GM12864 (cell line): ENCODE results near the gene EPHA5.

Experiments used
- DNase-seq: peaks from one replicate; pipeline ENCODE4 v3.0.0-alpha.2; 2011; ENCODE audit warnings: low read depth
- H3K4me3 ChIP-seq: 2 replicates; pipeline ENCODE4 v1.5.1; 2011; ENCODE audit warnings: mild to moderate bottlenecking, low read depth, low read length, control low read depth
- CTCF ChIP-seq: IDR thresholded peaks from 2 replicates; pipeline ENCODE4 v1.5.1; 2011; ENCODE audit warnings: low read depth, mild to moderate bottlenecking, moderate library complexity, low read length, control low read depth, inconsistent platforms; ENCODE audit errors: missing control alignments

The EPHA5 gene

GRCh38 chr4:65370709-65371108 lies 299.6 kb downstream of the EPHA5 start:
- no peak for TF ChIP-seq CTCF
- DNase-seq: no peak
- H3K4me3 ChIP-seq: no peak overlapping the region

DNA sequence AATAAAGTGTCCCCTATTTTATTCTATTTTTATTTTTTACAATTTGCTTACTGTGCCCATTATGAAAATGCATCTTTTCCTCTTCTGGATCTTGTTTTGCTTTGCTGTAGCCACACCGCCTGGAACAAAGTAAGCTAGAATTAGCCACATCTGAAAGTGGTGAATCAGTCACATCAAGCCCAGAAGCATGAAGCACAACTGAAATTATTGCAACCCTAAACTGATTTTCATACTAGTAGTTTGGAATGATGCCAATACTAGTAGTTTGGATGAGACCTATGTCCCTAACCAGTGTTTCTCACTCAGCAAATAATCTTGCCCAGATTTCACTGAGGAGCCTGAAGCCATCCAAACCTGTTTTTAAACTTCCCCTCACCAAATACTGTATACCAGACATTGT lies 303.0 kb downstream of the EPHA5 start:
- no peak for DNase-seq
- no peak for TF ChIP-seq CTCF
- no peak overlapping the region for H3K4me3 ChIP-seq

- H3K4me3 ChIP-seq: no peak overlapping the region
- no peak for TF ChIP-seq CTCF
- DNase-seq: no peak
Observed at GRCh38 chr4:65358914-65359313, 311.4 kb downstream of the EPHA5 start.

DNA sequence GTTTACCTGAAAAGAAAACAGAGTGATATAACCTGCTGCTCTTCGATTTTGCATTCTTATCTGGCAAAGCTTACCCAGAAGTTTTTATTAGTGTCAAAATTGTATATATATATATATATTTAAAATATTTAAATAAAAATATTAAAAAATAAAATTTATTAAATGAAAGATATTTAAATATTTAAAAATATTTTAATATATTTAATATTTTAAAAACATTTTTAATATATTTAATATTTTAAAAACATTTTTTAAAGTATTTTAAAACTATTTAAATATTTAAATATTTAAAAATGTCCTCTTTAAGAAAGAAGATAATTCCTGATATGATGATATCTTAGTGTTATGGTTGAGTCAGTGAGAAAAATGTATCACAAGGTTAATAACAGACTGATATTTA lies 317.2 kb downstream of the EPHA5 start:
- no peak for TF ChIP-seq CTCF
- H3K4me3 ChIP-seq: no peak overlapping the region
- no peak for DNase-seq

DNA sequence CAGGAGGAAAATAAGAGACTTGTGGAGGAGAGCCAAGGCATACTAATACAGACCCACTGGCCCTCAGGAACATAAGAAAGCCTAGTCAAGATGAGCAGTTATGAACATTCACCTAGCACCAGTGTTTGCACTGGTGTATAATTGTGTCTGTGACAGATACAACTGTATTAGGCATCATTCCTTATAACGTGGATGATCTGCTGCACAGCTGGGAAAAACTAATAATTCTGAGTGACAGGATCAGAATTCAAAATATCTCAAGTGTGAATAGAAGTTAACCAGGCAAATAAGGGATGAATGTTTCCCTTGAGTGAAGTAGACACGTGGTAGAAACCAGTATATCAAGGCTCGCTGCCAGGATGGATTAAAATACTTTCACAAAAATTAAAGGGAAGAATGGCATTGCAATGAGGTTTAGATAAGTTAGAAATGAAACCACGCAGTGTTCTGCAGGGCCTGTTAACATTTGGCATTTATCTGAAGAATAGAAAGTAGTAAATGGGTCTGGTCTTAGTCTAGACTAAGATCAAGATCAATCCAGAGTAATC lies 325.9 kb downstream of the EPHA5 start:
- no peak for TF ChIP-seq CTCF
- no peak overlapping the region for H3K4me3 ChIP-seq
- no peak for DNase-seq

GRCh38 chr4:65343342-65343741 lies 326.9 kb downstream of the EPHA5 start:
- no peak for TF ChIP-seq CTCF
- DNase-seq: no peak

GRCh38 chr4:65341557-65341956 lies 328.7 kb downstream of the EPHA5 start:
- no peak for TF ChIP-seq CTCF
- no peak for DNase-seq
- no peak overlapping the region for H3K4me3 ChIP-seq

More at GRCh38 chr4:65343342-65343741, 326.9 kb downstream of the EPHA5 start:
- H3K4me3 ChIP-seq: no peak overlapping the region
